GM12878 (cell line): ENCODE results near the gene KIF2A. TPM values are rescaled to one million over a fixed set of nuclear protein-coding genes. Genes with fewer than 3 reads are reported as not detected.

ENCODE experiments used
- ATAC-seq: fragments of 200-7000 bp; cut with Tn5 transposase; 3 replicates; pipeline ENCODE4 v1.9.1; 2020; ENCODE audit warnings: mild to moderate bottlenecking, moderate library complexity
- BruUV-seq: library from RNA; stranded (reverse); fragments of 400-500 nt; replicated peaks from 2 replicates; lab custom pipeline; 2021; lab: Mats Ljungman, UMichigan
- CTCF ChIA-PET: fragments of 300-600 bp; sonication (Branson Sonifier 250); formaldehyde crosslinking; extraction: SDS; loops from one replicate; lab custom pipeline; 2021; ENCODE audit warnings: inconsistent platforms; lab: Yijun Ruan, JAX
- POLR2A ChIA-PET: fragments of 350-600 bp; formaldehyde crosslinking; extraction: SDS; loops from one replicate; lab custom pipeline; 2021; ENCODE audit warnings: inconsistent platforms; lab: Charles Lee
- RAD21 ChIA-PET: fragments of 300-600 bp; sonication (Branson Sonifier 250); formaldehyde crosslinking; loops from one replicate; lab custom pipeline; 2023; ENCODE audit warnings: antibody characterized with exemption; ENCODE audit not compliant: unreplicated experiment; lab: Charles Lee
- SMC1A ChIA-PET: fragments of 300-600 bp; sonication (Branson Sonifier 250); formaldehyde crosslinking; loops from one replicate; lab custom pipeline; 2023; ENCODE audit not compliant: unreplicated experiment, uncharacterized antibody; lab: Charles Lee
- DNase-seq: peaks from one replicate; pipeline ENCODE4 v3.0.0-alpha.2; 2011; ENCODE audit warnings: low read depth, low spot score
- FAIRE-seq: peaks from 3 replicates; lab custom pipeline; 2011; peaks lifted over from hg19 to GRCh38; lab: Jason Lieb, UNC
- H2AFZ ChIP-seq: 2 replicates; pipeline ENCODE4 v1.6.0; 2011; ENCODE audit warnings: low read depth, low read length, control low read depth; ENCODE audit not compliant: control insufficient read depth
- H3K27ac ChIP-seq: 2 replicates; pipeline ENCODE4 v1.5.1; 2011; ENCODE audit warnings: control low read depth; ENCODE audit not compliant: control insufficient read depth, insufficient read depth
- H3K27me3 ChIP-seq, 2 experiments: replicated peaks in 1 of 2; 2 replicates each; pipeline versions ENCODE4 v1.6.0 to v1.6.1; 2011; ENCODE audit warnings: low read length in 1 of 2; ENCODE audit not compliant: control insufficient read depth in 2 of 2, insufficient read depth in 2 of 2
- H3K36me3 ChIP-seq, 2 experiments: 2 replicates each; pipeline ENCODE4 v1.5.1; 2011; ENCODE audit warnings: low read length in 1 of 2; ENCODE audit not compliant: control insufficient read depth in 2 of 2, insufficient read depth in 2 of 2
- H3K4me1 ChIP-seq: 2 replicates; pipeline ENCODE4 v1.6.1; 2011; ENCODE audit warnings: mild to moderate bottlenecking, low read length, moderate library complexity, mixed read lengths; ENCODE audit not compliant: control insufficient read depth, insufficient read depth
- H3K4me2 ChIP-seq: 2 replicates; pipeline ENCODE4 v1.6.0; 2011; ENCODE audit warnings: control low read depth; ENCODE audit not compliant: control insufficient read depth, insufficient read depth
- H3K4me3 ChIP-seq: fragments of 200-600 bp; sonication (generic); 2 replicates; pipeline ENCODE4 v1.5.1; 2016
- H3K79me2 ChIP-seq: 2 replicates; pipeline ENCODE4 v1.6.0; 2011; ENCODE audit warnings: low read length; ENCODE audit not compliant: control insufficient read depth, insufficient read depth
- H3K9ac ChIP-seq: 2 replicates; pipeline ENCODE4 v1.8.0; 2011; ENCODE audit warnings: low read length, control low read depth, mixed read lengths; ENCODE audit not compliant: control insufficient read depth, insufficient read depth
- H3K9me3 ChIP-seq: replicated peaks from 3 replicates; pipeline ENCODE4 v1.5.1; 2011; ENCODE audit warnings: mild to moderate bottlenecking, low read length; ENCODE audit not compliant: control insufficient read depth, insufficient read depth
- H4K20me1 ChIP-seq: 2 replicates; pipeline ENCODE4 v1.6.0; 2011; ENCODE audit not compliant: control insufficient read depth, insufficient read depth
- ATF7 ChIP-seq: fragments of 450-650 bp; IDR thresholded peaks from 2 replicates; pipeline ENCODE4 v1.6.1; 2016; ENCODE audit warnings: low read depth, mild to moderate bottlenecking
- CEBPB ChIP-seq, 2 experiments: fragments of 150-350 bp in 1 of 2; IDR thresholded peaks; 2 replicates each; pipeline ENCODE4 v1.6.1; 2012 to 2014; ENCODE audit warnings: low read depth in 2 of 2, low read length in 2 of 2, borderline replicate concordance in 1 of 2, inconsistent platforms in 1 of 2
- HDAC6 ChIP-seq: fragments of 200-600 bp; sonication (generic); IDR thresholded peaks from one replicate; pipeline ENCODE4 v1.8.0; 2017; ENCODE audit warnings: antibody characterized with exemption; ENCODE audit not compliant: unreplicated experiment
- WGBS: methylation state at CpG from one replicate; pipeline ENCODE4 v1.1.6; 2016; ENCODE audit warnings: low lambda C conversion rate; ENCODE audit not compliant: insufficient replicate concordance, insufficient coverage; ENCODE audit errors: missing lambda C conversion rate; 5-methylcytosine and 5-hydroxymethylcytosine counted together
- in situ Hi-C: fragments of 300-500 bp; cut with MboI; formaldehyde crosslinking; loops from 9 replicates; pipeline ENCODE4 v1.14.3; 2018; ENCODE audit warnings: mixed read lengths
- intact Hi-C: fragments of 100-400 bp; cut with micrococcal nuclease; formaldehyde crosslinking; loops from one replicate; pipeline ENCODE4 v1.14.2; 2022; ENCODE audit not compliant: unreplicated experiment
- polyA plus RNA-seq, 11 experiments: library from polyadenylated mRNA; depleted of rRNA in 4 of 11; unstranded in 6 of 11; stranded (reverse) in 5 of 11; fragments of >200 nt; fragmentation: Nextera tagmentation in 4 of 11; fragmentation: Illumina TruSeq in 1 of 11; extraction: Ambion mirVana in 4 of 11; extraction: Trizol in 1 of 11; gene quantifications; 1 replicate in 1 of 11; 2 replicates in 10 of 11; pipeline versions ENCODE4 v1.2.1 to v1.2.3, GENCODE V29; 2011 to 2016; ENCODE audit warnings: inconsistent platforms in 2 of 11, missing spikeins in 2 of 11, low read depth in 1 of 11
- total RNA-seq, 4 experiments: library from RNA; depleted of rRNA in 3 of 4; stranded (reverse); fragments of >200 nt in 3 of 4; fragmentation: Illumina TruSeq in 1 of 4; extraction: Trizol in 1 of 4; gene quantifications; 2 replicates each; pipeline versions ENCODE4 v1.2.1 to v1.2.3, GENCODE V29; 2013 to 2021

The KIF2A gene
- total and polyA plus RNA-seq, 10 of the 15 experiments (the other 5 are each of a cell fraction or from before 2014, with no cell fraction given), result 35.9 to 124 (median 80.1) TPM

GRCh38 chr5:62315376-62316175, 9.6 kb downstream of the KIF2A start (continued):
- no peak for TF ChIP-seq CEBPB (IDR thresholded peaks at IDR 0.05; ENCODE audit: borderline replicate concordance in 1 of 2, low read depth in 2 of 2, low read length in 2 of 2)

DNA sequence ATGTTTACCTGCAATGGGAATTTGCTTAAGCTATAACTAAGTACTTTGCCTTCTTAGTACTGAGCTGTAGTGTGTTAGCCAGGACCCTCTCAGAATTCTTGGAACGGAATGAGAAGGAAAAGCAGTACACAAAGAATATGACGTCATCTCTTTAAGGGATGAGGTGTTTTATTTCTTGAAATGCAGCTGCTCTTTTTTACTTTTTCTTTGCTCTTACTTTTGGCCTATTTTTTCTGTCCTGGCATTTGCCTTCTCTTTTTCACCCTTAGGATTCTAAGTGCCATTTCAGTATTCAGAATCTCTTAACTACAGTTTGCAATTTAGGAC, 10.1 kb downstream of the KIF2A start:
- Histone ChIP-seq H4K20me1 (no peaks in the 10 kb centered on the region; the same call in 1 of the 2 replicates), H3K4me1 (no peaks in the 10 kb centered on the region; the same call in 1 of the 2 replicates), H3K36me3 (no peaks in the 10 kb centered on the region; a peak in 1 of 4 replicates), H3K79me2 (peaks cover 91% of the 10 kb centered on the region), H2AFZ (no peak overlapping the region), H3K4me3 (no peak overlapping the region), H3K4me2 (no peak overlapping the region), H3K9me3 (no peaks in the 10 kb centered on the region), H3K27me3 (no peaks in the 10 kb centered on the region), H3K9ac (no peak overlapping the region), H3K27ac (no peak overlapping the region)
- SMC1A ChIA-PET, result interaction anchor here (1.1 to 5.3 kb wide), 4 partner anchors 7 to 92 kb away, joined by 3 to 30 read pairs (median 8); no protein-coding TSS in a partner anchor
- intact Hi-C loops (no loop called here), in situ Hi-C loops (no loop called here)
- 68% methylated on average over 2 of the region's 2 CpGs for WGBS
- TF ChIP-seq ATF7 (peak; percentile 91), HDAC6 (no peak)
- no TSS peak for BruUV-seq
- FAIRE-seq, result no peak
- no peak for DNase-seq
- RAD21 ChIA-PET, result interaction anchor here (1.1 to 2.7 kb wide), 4 partner anchors 8 to 91 kb away, joined by 3 to 12 read pairs (median 4); partner anchors contain the start of gene KIF2A
- POLR2A ChIA-PET, result interaction anchor here (0.8 to 3.9 kb wide), 2 partner anchors 8 to 12 kb away, joined by 3 to 13 read pairs; no protein-coding TSS in a partner anchor
- CTCF ChIA-PET, result interaction anchor here (1.4 kb wide), 1 partner anchor 92 kb away, joined by 6 read pairs; no protein-coding TSS in a partner anchor
- ATAC-seq, result no peak
